ENCODE measurements around the gene ERGIC1.

DNA sequence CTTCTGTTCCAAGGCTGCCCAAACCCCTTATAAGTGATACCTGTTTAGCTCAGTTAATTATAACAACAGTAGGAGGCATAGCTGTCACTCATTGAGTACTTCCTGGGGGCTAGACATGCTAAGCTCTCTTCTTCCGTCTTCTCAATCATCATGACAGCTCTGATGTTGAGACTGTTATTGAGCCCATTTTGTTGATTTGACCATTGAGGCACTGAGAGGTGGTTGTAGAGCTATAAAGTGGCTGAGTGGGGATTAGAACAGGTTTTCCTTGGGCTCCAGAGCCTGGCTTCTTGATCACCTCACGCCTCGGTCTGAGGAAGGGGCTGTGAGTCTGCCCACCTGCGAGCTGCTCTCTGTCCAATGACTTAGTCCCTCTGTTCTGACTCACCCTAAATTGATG is 99.2 kb downstream of the ERGIC1 start:
- TF ChIP-seq, protein P1, sequence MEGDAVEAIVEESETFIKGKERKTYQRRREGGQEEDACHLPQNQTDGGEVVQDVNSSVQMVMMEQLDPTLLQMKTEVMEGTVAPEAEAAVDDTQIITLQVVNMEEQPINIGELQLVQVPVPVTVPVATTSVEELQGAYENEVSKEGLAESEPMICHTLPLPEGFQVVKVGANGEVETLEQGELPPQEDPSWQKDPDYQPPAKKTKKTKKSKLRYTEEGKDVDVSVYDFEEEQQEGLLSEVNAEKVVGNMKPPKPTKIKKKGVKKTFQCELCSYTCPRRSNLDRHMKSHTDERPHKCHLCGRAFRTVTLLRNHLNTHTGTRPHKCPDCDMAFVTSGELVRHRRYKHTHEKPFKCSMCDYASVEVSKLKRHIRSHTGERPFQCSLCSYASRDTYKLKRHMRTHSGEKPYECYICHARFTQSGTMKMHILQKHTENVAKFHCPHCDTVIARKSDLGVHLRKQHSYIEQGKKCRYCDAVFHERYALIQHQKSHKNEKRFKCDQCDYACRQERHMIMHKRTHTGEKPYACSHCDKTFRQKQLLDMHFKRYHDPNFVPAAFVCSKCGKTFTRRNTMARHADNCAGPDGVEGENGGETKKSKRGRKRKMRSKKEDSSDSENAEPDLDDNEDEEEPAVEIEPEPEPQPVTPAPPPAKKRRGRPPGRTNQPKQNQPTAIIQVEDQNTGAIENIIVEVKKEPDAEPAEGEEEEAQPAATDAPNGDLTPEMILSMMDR (IDR thresholded peaks at IDR 0.05): no peak
- TF ChIP-seq POLR2A (IDR thresholded peaks at IDR 0.05) (no peak), EP300 (IDR thresholded peaks at IDR 0.05) (no peak)

Data from tibial nerve (tissue), 4 donors.